Measurements from ENCODE around the gene ANAPC7. TPM values are rescaled to one million over a fixed set of nuclear protein-coding genes. Genes with fewer than 3 reads are reported as not detected.
"Not testable (repeated sequence)": the region's sequence is repeated elsewhere in the genome, so short reads cannot be mapped to it uniquely, and the experiment has no call there.

ANAPC7 gene
- total RNA-seq, 2 experiments from 2014 or later: 53.0 to 64.3 TPM

DNA sequence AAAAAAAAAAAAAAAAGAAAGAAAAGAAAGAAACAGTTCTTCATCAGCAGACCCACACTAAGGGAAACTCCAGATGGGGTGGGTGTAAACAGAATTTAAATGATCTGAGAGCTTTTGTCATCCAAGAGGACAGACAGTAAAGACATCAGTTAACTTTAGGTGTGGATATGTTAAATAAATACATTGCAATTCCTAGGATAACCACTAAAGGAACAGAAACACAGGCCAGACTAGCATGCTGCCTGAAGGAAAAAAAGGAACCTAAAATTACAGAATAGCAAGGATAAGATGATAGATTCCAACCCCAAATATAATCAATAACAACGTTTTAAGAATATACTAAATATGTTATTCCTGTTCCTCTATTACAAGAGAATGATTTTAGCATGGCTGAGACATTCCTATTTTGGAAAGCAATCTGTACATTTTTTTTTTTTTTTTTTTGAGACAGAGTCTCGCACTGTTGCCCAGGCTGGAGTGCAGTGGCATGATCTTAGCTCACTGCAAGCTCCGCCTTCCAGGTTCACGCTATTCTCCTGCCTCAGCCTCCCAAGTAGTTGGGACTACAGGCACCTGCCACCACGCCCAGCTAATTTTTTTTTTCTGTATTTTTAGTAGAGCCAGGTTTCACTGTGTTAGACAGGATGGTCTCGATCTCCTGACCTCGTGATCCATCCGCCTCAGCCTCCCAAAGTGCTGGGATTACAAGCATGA, 45.0 kb downstream of the ANAPC7 start:
- H3K9me3 Mint-ChIP-seq (ENCODE audit: insufficient read depth); H3K4me3 Mint-ChIP-seq; ATAC-seq; H3K27ac Mint-ChIP-seq; H3K27me3 Mint-ChIP-seq (ENCODE audit: low read depth); H3K36me3 Mint-ChIP-seq (ENCODE audit: low read depth); DNase-seq: not testable (repeated sequence)
- POLR2A ChIA-PET: interaction anchor here (0.7 kb wide), 1 partner anchor 21 kb away, joined by 3 read pairs; no protein-coding TSS in a partner anchor
- H3K4me1 Mint-ChIP-seq (ENCODE audit: low read depth): peaks cover 16% of the 10 kb centered on the region
- CTCF ChIA-PET: interaction anchor here (0.6 to 1.3 kb wide), 5 partner anchors 8 to 1093 kb away, joined by 3 read pairs; no protein-coding TSS in a partner anchor

DNA sequence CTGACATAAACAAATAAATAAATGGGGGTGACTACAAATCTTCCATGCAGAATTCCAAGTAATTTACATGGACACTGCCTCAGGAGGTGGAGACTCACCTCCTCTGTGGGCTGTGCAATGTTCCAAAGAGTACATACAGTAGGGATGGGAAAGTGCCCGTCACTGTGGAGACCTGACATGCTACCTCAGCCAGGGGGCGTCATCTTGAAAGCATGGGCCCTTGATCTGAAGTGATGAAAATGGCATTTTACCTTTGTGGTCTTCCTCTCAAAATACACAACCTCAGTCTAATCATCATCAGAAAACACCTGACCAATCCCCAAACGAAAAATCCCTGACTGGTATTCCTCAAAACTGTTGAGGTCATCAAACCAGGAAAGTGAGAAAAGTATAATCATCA, 48.4 kb downstream of the ANAPC7 start:
- H3K4me3 Mint-ChIP-seq: no peak overlapping the region
- POLR2A ChIA-PET: no interaction called here

DNA sequence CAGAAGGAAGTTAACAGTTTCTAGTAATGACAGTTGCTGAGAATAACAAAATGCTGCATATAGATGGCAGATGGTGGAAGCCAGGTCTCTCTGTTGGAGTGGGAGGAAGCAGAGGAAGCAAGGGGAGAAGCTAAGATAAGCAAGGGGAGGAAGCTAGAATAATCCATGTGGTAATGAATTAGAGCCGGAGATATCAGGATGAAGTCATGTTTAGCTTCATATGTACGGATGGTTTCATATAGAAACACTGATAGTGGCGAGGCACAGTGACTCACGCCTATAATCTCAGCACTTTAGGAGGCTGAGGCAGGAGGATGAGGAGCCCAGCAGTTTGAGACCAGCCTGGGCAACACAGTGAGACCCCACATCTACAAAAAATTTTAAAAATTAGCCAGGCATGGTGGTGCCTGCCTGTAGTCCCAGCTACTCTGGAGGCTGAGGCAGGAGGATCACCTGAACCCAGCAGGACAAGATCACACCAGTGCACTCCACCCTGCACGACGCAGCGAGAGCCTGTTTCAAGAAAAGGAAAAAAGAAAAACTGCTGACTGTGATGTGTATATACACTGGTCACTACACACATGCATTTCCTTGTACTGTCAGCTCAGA, 49.2 kb downstream of the ANAPC7 start:
- Mint-ChIP-seq H3K27ac (peak overlapping the region; percentile 17), H3K4me1 (ENCODE audit: low read depth) (peaks cover 33% of the 10 kb centered on the region), H3K36me3 (ENCODE audit: low read depth) (peaks cover 16% of the 10 kb centered on the region), H3K9me3 (ENCODE audit: insufficient read depth) (no peaks in the 10 kb centered on the region), H3K4me3 (no peak overlapping the region), H3K27me3 (ENCODE audit: low read depth) (no peaks in the 10 kb centered on the region)
- POLR2A ChIA-PET: interaction anchor here (0.7 to 1.0 kb wide), 3 partner anchors 25 to 95 kb away, joined by 3 to 4 read pairs (median 3); no protein-coding TSS in a partner anchor
- DNase-seq: no peak
- ATAC-seq: no peak
- CTCF ChIA-PET: interaction anchor here (0.6 to 4.1 kb wide), 12 partner anchors 12 to 98 kb away, joined by 3 to 31 read pairs (median 3); no protein-coding TSS in a partner anchor

More for the DNA sequence above, 48.4 kb downstream of the ANAPC7 start:
- CTCF ChIA-PET: interaction anchor here (0.7 to 1.3 kb wide), 2 partner anchors 18 to 58 kb away, joined by 3 to 6 read pairs; no protein-coding TSS in a partner anchor
- Mint-ChIP-seq H3K4me1 (ENCODE audit: low read depth) (peaks cover 25% of the 10 kb centered on the region), H3K27me3 (ENCODE audit: low read depth) (no peaks in the 10 kb centered on the region), H3K36me3 (ENCODE audit: low read depth) (peaks cover 10% of the 10 kb centered on the region), H3K9me3 (ENCODE audit: insufficient read depth) (no peaks in the 10 kb centered on the region), H3K27ac (peak overlapping the region; percentile 17)
- peak; percentile 71 for ATAC-seq
- DNase-seq: peak; percentile 51

DNA sequence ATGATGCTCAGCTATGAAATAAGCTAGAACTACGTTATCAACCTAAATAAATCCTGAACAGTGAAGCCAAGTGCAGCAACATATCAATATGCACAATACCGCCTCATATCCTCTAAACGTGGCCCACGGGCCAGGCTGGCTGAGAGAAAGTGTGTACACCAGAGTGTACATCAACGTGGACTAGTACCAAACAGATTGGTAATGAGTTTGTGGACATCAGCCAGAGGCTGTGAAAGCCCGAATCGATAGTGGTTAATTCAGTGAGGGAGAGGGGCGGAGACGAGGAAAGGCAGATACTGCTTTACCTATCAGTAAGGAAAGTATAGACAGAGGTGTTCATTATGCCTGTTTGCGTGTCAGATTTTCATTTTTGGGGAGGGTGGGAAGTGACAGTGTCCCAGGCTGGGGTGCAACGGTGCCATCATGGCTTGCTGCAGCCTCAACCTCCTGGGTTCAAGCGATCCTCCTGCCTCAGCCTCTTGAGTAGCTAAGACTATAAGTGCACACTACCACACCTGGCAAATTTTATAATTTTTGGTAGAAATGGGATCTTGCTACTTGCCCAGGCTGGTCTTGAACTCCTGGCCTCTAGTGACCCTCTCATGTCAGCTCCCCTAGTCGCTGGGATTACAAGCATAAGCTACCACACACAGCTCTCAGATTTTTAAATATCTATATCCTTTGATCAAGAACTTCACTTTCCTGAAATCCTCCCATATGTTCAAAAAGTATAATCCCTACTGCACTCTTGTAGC, 50.1 kb downstream of the ANAPC7 start:
- no peak overlapping the region for H3K4me3 Mint-ChIP-seq
- no peaks in the 10 kb centered on the region for H3K9me3 Mint-ChIP-seq (ENCODE audit: insufficient read depth)
- DNase-seq (no peak), ATAC-seq (no peak)
- peaks cover 42% of the 10 kb centered on the region for H3K4me1 Mint-ChIP-seq (ENCODE audit: low read depth)
- no peak overlapping the region for H3K27ac Mint-ChIP-seq
- CTCF ChIA-PET: interaction anchor here (0.6 to 4.1 kb wide), 11 partner anchors 11 to 248 kb away, joined by 3 to 31 read pairs (median 3); no protein-coding TSS in a partner anchor
- peaks cover 19% of the 10 kb centered on the region for H3K36me3 Mint-ChIP-seq (ENCODE audit: low read depth)
- H3K27me3 Mint-ChIP-seq (ENCODE audit: low read depth): no peaks in the 10 kb centered on the region
- POLR2A ChIA-PET: interaction anchor here (0.7 to 1.7 kb wide), 5 partner anchors 13 to 95 kb away, joined by 3 to 4 read pairs (median 3); no protein-coding TSS in a partner anchor

DNA sequence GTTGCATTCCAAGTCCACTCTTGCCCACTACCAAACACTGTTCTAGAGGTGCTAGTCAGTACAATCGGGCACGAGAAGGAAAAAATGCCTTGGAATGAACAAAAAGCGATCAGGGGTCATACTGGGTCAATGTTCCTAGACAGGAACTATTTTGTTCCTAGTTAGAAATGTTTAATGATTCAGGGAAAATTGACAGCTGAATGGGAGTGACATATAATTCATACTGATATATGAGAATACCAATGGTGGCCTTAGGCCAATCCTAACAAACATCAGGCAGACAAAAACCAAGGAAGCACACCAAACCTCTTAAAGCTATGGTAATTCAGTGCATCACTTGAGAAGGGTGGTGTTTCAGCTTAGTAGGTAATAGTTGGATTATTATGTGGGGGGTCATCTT, 51.1 kb downstream of the ANAPC7 start:
- H3K36me3 Mint-ChIP-seq (ENCODE audit: low read depth): peaks cover 27% of the 10 kb centered on the region
- no peak for ATAC-seq
- H3K27me3 Mint-ChIP-seq (ENCODE audit: low read depth): no peaks in the 10 kb centered on the region
- POLR2A ChIA-PET: interaction anchor here (1.1 to 1.7 kb wide), 2 partner anchors 12 to 21 kb away, joined by 3 to 4 read pairs; no protein-coding TSS in a partner anchor
- no peaks in the 10 kb centered on the region for H3K9me3 Mint-ChIP-seq (ENCODE audit: insufficient read depth)
- H3K4me3 Mint-ChIP-seq: no peak overlapping the region
- CTCF ChIA-PET: interaction anchor here (1.0 to 4.1 kb wide), 3 partner anchors 13 to 79 kb away, joined by 3 to 31 read pairs (median 13); no protein-coding TSS in a partner anchor
- no peak overlapping the region for H3K27ac Mint-ChIP-seq
- peaks cover 51% of the 10 kb centered on the region for H3K4me1 Mint-ChIP-seq (ENCODE audit: low read depth)
- no peak for DNase-seq

DNA sequence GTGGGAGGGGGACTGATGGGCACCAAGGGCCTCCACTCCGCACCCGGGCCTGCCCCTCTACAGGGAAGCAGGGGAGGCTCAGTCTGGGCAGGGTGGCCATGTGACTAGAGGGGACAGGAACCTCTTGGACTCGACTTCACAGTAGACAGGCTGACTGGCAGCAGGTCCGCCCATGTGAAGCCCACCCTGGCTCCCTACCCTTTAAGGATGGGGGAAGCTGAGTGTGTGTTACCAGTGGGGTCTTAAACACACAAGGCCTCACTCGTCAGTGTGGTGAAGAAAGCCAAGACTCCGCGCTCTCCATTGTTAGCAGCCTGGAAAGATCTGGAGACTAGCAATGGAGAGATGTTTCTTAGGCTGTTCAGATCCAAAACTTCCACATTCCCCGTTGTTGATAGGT, 52.4 kb downstream of the ANAPC7 start:
- no peak overlapping the region for H3K27ac Mint-ChIP-seq
- ChIA-PET CTCF (interaction anchor here (1.2 to 4.1 kb wide), 2 partner anchors 80 to 99 kb away, joined by 5 to 31 read pairs; partner anchors contain the start of gene ARPC3), POLR2A (interaction anchor here (1.6 kb wide), 1 partner anchor 17 kb away, joined by 4 read pairs; no protein-coding TSS in a partner anchor)
- H3K27me3 Mint-ChIP-seq (ENCODE audit: low read depth): no peaks in the 10 kb centered on the region
- no peak for ATAC-seq
- DNase-seq: no peak
- no peaks in the 10 kb centered on the region for H3K9me3 Mint-ChIP-seq (ENCODE audit: insufficient read depth)
- H3K4me1 Mint-ChIP-seq (ENCODE audit: low read depth): peaks cover 53% of the 10 kb centered on the region
- no peak overlapping the region for H3K4me3 Mint-ChIP-seq
- H3K36me3 Mint-ChIP-seq (ENCODE audit: low read depth): peaks cover 39% of the 10 kb centered on the region

DNA sequence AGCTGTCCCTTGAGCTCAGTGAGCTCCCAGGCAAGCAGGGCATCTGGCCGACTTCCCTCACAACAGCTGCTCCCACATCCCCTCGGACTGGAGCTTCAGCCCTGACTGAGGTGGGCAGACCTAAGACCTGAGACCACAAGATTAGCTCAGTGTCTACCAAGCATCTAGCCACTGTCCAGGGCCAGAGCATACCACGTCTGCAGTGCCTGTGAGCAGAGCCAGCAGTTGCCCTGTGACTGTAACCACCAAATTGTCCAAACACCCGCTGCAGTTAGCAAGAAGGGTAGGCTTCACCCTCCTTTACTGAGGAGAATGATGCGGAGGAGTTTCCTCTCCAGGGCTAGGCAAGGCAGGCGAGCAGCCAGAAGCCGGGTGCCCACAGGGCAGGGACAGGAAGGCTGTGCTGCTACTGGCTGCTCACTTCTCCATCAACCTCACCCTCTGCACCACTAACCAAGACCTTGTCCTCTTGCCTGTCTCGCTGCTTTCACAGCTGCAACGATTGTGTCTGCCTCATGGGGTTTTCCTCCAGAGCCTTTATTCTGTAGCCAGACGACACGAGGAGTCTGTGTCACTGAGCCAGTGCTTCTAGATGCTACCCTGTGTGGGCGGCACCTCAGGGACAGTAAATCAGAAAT, 53.9 kb downstream of the ANAPC7 start:
- ChIA-PET POLR2A (interaction anchor here (0.5 to 1.6 kb wide), 3 partner anchors 18 to 100 kb away, joined by 3 to 8 read pairs (median 4); partner anchors contain the start of gene ARPC3), CTCF (interaction anchor here (0.6 to 1.8 kb wide), 10 partner anchors 10 to 831 kb away, joined by 3 to 17 read pairs (median 4); partner anchors contain the start of gene ARPC3)
- Mint-ChIP-seq H3K4me1 (ENCODE audit: low read depth) (peaks cover 46% of the 10 kb centered on the region), H3K9me3 (ENCODE audit: insufficient read depth) (no peaks in the 10 kb centered on the region), H3K4me3 (peak overlapping the region; percentile 30), H3K36me3 (ENCODE audit: low read depth) (peaks cover 54% of the 10 kb centered on the region), H3K27ac (peak overlapping the region; percentile 87), H3K27me3 (ENCODE audit: low read depth) (no peaks in the 10 kb centered on the region)
- ATAC-seq (peak; percentile 80), DNase-seq (peak; percentile 61)

DNA sequence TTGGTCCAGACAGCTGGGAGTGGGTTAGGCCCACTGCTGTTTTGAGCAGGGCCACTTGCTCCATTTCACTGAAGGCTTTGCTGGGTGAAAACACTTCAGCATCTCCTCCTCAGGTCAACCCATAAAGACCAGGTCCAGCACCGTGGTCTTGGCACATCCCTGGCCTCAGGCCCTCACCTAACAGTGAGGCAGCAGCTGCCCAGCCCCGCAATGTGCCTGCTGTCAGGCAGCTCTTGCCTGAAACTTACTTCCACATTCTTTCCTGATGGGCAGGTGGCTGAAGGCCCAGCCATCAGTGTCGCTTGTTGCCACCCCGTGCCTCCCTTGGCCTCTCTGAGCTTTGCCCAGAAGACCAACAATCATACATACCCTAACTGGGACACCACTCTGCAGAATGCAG, 54.4 kb downstream of the ANAPC7 start:
- Mint-ChIP-seq H3K27me3 (ENCODE audit: low read depth) (no peaks in the 10 kb centered on the region), H3K9me3 (ENCODE audit: insufficient read depth) (no peaks in the 10 kb centered on the region), H3K4me1 (ENCODE audit: low read depth) (peaks cover 41% of the 10 kb centered on the region), H3K36me3 (ENCODE audit: low read depth) (peaks cover 57% of the 10 kb centered on the region), H3K27ac (peak overlapping the region; percentile 87), H3K4me3 (peak overlapping the region; percentile 30)
- POLR2A ChIA-PET: interaction anchor here (1.5 kb wide), 1 partner anchor 101 kb away, joined by 8 read pairs; the partner anchor contains the start of gene ARPC3
- DNase-seq (no peak), ATAC-seq (no peak)
- CTCF ChIA-PET: interaction anchor here (1.1 to 1.8 kb wide), 6 partner anchors 9 to 539 kb away, joined by 3 to 17 read pairs (median 6); no protein-coding TSS in a partner anchor

DNA sequence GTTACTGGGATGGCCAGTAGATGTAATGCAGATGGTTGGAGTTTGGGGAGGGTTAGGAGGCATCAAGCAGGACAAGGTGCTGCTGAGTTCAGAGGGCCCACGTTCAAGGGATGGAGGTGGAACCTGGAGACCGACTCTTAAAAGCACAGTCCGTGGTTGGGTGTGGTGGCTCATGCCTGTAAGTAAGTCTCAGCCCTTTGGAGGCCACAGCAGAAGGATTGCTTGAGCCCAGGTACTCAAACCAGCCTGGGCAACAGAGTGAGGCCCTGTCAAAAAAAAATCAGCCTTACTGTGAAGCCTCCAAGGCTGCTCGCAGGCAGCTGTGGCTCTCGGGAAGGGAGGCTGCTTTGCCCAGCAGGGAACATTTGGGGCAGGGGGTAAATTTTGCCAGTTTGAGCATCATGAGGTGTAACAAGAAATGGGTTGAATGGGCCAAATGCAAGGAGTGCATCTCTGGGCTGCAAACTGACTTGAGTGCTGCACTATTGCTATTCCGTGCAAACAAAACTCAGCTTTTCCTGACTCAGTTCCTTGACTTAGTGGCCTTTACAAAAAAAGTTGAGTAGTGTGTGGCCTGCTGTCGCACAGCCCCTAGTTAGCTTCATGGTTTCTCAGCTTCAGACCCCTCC, 55.0 kb downstream of the ANAPC7 start:
- Mint-ChIP-seq H3K4me1 (ENCODE audit: low read depth) (peaks cover 37% of the 10 kb centered on the region), H3K27me3 (ENCODE audit: low read depth) (no peaks in the 10 kb centered on the region), H3K27ac (peak overlapping the region; percentile 33), H3K9me3 (ENCODE audit: insufficient read depth) (no peaks in the 10 kb centered on the region), H3K4me3 (no peak overlapping the region), H3K36me3 (ENCODE audit: low read depth) (peaks cover 62% of the 10 kb centered on the region)
- ChIA-PET POLR2A (interaction anchor here (1.1 kb wide), 1 partner anchor 17 kb away, joined by 4 read pairs; no protein-coding TSS in a partner anchor), CTCF (interaction anchor here (1.1 to 1.7 kb wide), 2 partner anchors 17 to 83 kb away, joined by 5 to 17 read pairs; no protein-coding TSS in a partner anchor)
- ATAC-seq (no peak), DNase-seq (no peak)

DNA sequence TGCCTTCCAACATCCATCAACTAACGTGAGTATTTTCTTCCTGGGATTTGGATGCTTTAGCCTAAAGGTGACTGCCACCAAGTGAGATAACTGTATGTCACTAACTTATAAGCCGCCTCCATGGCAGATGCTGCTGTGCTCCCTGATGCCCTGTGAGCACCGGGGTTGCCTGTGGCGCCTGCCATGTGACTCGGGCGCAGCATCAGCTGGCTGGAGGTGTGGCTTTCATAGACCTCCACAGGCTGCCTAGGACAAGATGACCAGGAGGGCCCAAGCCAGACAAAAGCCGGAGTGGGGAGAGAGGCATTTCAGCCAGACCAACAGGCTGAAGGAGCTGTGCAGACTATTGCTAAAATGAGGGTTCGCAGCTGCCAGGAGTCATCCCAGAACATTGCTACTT, 55.7 kb downstream of the ANAPC7 start:
- H3K27ac Mint-ChIP-seq: no peak overlapping the region
- POLR2A ChIA-PET: interaction anchor here (1.1 kb wide), 1 partner anchor 16 kb away, joined by 4 read pairs; no protein-coding TSS in a partner anchor

More for the DNA sequence above, 55.7 kb downstream of the ANAPC7 start:
- Mint-ChIP-seq H3K36me3 (ENCODE audit: low read depth) (peaks cover 69% of the 10 kb centered on the region), H3K4me1 (ENCODE audit: low read depth) (peaks cover 37% of the 10 kb centered on the region), H3K27me3 (ENCODE audit: low read depth) (no peaks in the 10 kb centered on the region), H3K9me3 (ENCODE audit: insufficient read depth) (no peaks in the 10 kb centered on the region), H3K4me3 (no peak overlapping the region)
- ATAC-seq (no peak), DNase-seq (no peak)
- CTCF ChIA-PET: interaction anchor here (1.0 to 1.1 kb wide), 2 partner anchors 16 to 32 kb away, joined by 3 to 5 read pairs; no protein-coding TSS in a partner anchor
